Measurements from ENCODE around the gene OPN4.
A peak's percentile ranks its signal among the peaks of the same experiment; 100 is the strongest.

Gene OPN4

DNA sequence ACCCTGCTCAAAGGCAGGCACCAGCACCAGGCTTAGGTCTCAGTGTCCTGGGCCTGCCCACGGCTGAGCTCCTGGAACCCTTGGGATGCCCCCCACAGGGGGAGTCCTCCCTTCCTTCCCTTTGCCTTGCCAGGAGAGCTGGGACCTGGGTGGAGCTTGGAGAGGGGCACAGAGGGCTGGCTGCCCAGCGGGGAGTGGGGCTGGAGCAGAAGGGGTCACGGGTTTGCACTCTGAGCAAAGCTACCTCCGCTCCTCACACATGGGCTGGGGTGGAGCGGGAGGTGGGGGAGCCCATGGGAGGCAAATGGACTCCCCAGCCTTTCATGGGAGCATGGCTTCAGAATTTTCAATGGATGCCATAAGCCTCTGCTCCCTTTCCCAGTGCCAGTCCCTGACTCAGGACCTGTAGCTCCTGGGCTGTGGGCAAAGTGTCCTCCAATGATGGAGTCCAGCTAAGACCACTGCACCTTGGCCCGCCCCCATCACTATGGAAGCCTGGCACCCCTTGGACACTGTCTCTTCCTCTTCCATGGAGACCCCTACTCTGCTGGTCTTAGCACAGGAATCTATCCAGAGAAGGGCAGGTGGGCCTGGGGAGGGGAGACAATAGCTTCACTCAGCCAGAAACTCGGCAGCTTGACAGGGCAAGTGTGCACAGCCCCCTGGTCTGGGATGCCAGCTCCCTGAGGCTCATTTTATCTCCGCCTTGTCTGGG, 53.9 kb downstream of the OPN4 start:
- Histone ChIP-seq H3K27me3 (ENCODE audit: insufficient read depth, low read length, poor library complexity) (no peaks in the 10 kb centered on the region), H3K4me2 (ENCODE audit: insufficient read depth, low read length) (no peak overlapping the region), H3K4me1 (ENCODE audit: insufficient read depth, low read length) (peaks cover 24% of the 10 kb centered on the region), H3K9me3 (ENCODE audit: insufficient read depth, low read length, severe bottlenecking) (no peaks in the 10 kb centered on the region), H2AFZ (ENCODE audit: low read depth, low read length) (no peak overlapping the region), H3K9ac (ENCODE audit: low read depth, low read length) (no peak overlapping the region), H3K36me3 (ENCODE audit: insufficient read depth, low read length) (no peaks in the 10 kb centered on the region), H3K4me3 (ENCODE audit: low read depth in 1 of 2, low read length in 2 of 2) (no peak overlapping the region), H3K79me2 (ENCODE audit: insufficient read depth, low read length) (no peaks in the 10 kb centered on the region), H3K27ac (ENCODE audit: low read length) (no peak overlapping the region), H4K20me1 (ENCODE audit: insufficient read depth, low read length) (no peaks in the 10 kb centered on the region)
- DNase-seq (no peak), ATAC-seq (ENCODE audit: insufficient read depth, low read depth) (no peak)
- TF ChIP-seq, protein P1, sequence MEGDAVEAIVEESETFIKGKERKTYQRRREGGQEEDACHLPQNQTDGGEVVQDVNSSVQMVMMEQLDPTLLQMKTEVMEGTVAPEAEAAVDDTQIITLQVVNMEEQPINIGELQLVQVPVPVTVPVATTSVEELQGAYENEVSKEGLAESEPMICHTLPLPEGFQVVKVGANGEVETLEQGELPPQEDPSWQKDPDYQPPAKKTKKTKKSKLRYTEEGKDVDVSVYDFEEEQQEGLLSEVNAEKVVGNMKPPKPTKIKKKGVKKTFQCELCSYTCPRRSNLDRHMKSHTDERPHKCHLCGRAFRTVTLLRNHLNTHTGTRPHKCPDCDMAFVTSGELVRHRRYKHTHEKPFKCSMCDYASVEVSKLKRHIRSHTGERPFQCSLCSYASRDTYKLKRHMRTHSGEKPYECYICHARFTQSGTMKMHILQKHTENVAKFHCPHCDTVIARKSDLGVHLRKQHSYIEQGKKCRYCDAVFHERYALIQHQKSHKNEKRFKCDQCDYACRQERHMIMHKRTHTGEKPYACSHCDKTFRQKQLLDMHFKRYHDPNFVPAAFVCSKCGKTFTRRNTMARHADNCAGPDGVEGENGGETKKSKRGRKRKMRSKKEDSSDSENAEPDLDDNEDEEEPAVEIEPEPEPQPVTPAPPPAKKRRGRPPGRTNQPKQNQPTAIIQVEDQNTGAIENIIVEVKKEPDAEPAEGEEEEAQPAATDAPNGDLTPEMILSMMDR (IDR thresholded peaks at IDR 0.05; ENCODE audit: borderline replicate concordance, extremely low read depth, low read length, poor library complexity, severe bottlenecking) = no peak
- no peak for TF ChIP-seq EZH2 (IDR thresholded peaks at IDR 0.05; ENCODE audit: borderline replicate concordance, low read depth, low read length, severe bottlenecking)

- Histone ChIP-seq H3K9ac (ENCODE audit: low read depth, low read length) (no peak overlapping the region), H3K4me2 (ENCODE audit: insufficient read depth, low read length) (no peak overlapping the region), H3K4me1 (ENCODE audit: insufficient read depth, low read length) (peaks cover 24% of the 10 kb centered on the region), H3K27ac (ENCODE audit: low read length) (no peak overlapping the region), H3K79me2 (ENCODE audit: insufficient read depth, low read length) (no peaks in the 10 kb centered on the region), H4K20me1 (ENCODE audit: insufficient read depth, low read length) (no peaks in the 10 kb centered on the region), H3K36me3 (ENCODE audit: insufficient read depth, low read length) (no peaks in the 10 kb centered on the region), H3K27me3 (ENCODE audit: insufficient read depth, low read length, poor library complexity) (no peaks in the 10 kb centered on the region), H2AFZ (ENCODE audit: low read depth, low read length) (no peak overlapping the region), H3K9me3 (ENCODE audit: insufficient read depth, low read length, severe bottlenecking) (no peaks in the 10 kb centered on the region), H3K4me3 (ENCODE audit: low read depth in 1 of 2, low read length in 2 of 2) (no peak overlapping the region)
- TF ChIP-seq, protein P1 (IDR thresholded peaks at IDR 0.05; ENCODE audit: borderline replicate concordance, extremely low read depth, low read length, poor library complexity, severe bottlenecking) = no peak
- TF ChIP-seq EZH2 (IDR thresholded peaks at IDR 0.05; ENCODE audit: borderline replicate concordance, low read depth, low read length, severe bottlenecking) = no peak
- DNase-seq (no peak), ATAC-seq (ENCODE audit: insufficient read depth, low read depth) (no peak)
Observed at GRCh38 chr10:86708783-86709380, 54.5 kb downstream of the OPN4 start.

DNA sequence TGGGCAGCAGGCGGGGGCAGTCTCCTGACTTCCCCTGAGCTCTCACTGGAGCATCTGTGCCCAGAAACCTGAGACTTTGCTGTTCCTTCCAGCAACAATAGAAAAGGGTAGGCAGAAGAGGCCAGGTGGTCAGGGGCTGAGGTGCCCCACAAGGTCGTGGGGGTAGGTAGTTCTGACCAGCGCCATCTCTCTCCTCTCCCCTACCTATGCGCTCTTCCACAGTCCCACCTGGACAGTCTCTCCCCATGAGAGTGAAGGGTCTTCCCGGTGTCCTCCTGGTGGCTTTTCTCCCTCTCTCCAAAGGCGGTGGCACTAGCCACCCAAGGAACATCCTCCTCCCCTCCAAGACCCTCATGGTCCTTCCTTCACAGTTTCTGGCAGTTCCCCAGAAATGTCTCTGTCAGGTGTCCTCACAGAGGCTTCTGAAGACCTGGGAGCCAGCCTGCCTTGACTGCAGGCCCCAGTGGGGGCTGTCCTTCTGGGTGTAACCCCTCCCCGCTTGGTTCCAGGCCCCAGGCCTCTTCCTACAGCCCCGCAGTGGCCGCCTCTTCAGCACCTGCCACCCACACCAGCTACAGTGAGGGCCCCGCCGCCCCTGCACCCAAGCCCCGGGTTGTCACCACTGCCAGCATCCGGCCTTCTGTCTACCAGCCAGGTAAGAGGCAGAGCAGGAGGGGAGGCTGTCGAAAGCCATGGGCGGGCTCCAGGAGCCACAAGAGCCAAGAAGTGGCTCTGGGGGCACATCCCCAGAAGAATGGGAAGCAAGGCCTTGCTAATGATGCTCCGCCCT, 55.2 kb downstream of the OPN4 start:
- ATAC-seq (ENCODE audit: insufficient read depth, low read depth) (no peak), DNase-seq (no peak)
- H3K4me2 ChIP-seq (ENCODE audit: insufficient read depth, low read length) = peak overlapping the region; percentile 86
- TF ChIP-seq, protein P1 (IDR thresholded peaks at IDR 0.05; ENCODE audit: borderline replicate concordance, extremely low read depth, low read length, poor library complexity, severe bottlenecking) = no peak
- no peak for TF ChIP-seq EZH2 (IDR thresholded peaks at IDR 0.05; ENCODE audit: borderline replicate concordance, low read depth, low read length, severe bottlenecking)
- no peaks in the 10 kb centered on the region for H3K9me3 ChIP-seq (ENCODE audit: insufficient read depth, low read length, severe bottlenecking)
- H3K27ac ChIP-seq (ENCODE audit: low read length) = no peak overlapping the region
- H3K79me2 ChIP-seq (ENCODE audit: insufficient read depth, low read length) = no peaks in the 10 kb centered on the region
- no peak overlapping the region for H3K9ac ChIP-seq (ENCODE audit: low read depth, low read length)
- H3K36me3 ChIP-seq (ENCODE audit: insufficient read depth, low read length) = no peaks in the 10 kb centered on the region
- peak overlapping the region; percentile 11; the same call in 1 of the 2 replicates for H2AFZ ChIP-seq (ENCODE audit: low read depth, low read length)
- H4K20me1 ChIP-seq (ENCODE audit: insufficient read depth, low read length) = no peaks in the 10 kb centered on the region
- peaks cover 24% of the 10 kb centered on the region for H3K4me1 ChIP-seq (ENCODE audit: insufficient read depth, low read length)
- H3K4me3 ChIP-seq (ENCODE audit: low read depth in 1 of 2, low read length in 2 of 2) = peak overlapping the region in 1 of 2 experiments; percentile 73; a peak in 1 of 4 replicates
- no peaks in the 10 kb centered on the region for H3K27me3 ChIP-seq (ENCODE audit: insufficient read depth, low read length, poor library complexity)
